Hematopoietic multipotent progenitor cell treated with erythropoietin and hydrocortisone succinate and interleukin-3 and kit ligand, for 6 days (in vitro differentiated cells): ENCODE results near the gene ETV4.
"Not testable (repeated sequence)": the region's sequence is repeated elsewhere in the genome, so short reads cannot be mapped to it uniquely, and the experiment has no call there.

Source experiments
- DNase-seq: peaks from one replicate; pipeline ENCODE4 v3.0.0-alpha.2; 2015

ETV4 gene

GRCh38 chr17:43509440-43509839, 36.7 kb downstream of the ETV4 start:
- DNase-seq, result not testable (repeated sequence)

GRCh38 chr17:43490621-43491020, 55.5 kb downstream of the ETV4 start:
- DNase-seq, result no peak

GRCh38 chr17:43483674-43484551, 62.2 kb downstream of the ETV4 start, which contains the start of gene DHX8:
Gene DHX8 (plus strand): TSS chr17:43483975. CDS start chr17:43484038, 63 bp downstream.
- peak; percentile 99 for DNase-seq

- no peak for DNase-seq
Measured at GRCh38 chr17:43482103-43483012, 63.8 kb downstream of the ETV4 start.

GRCh38 chr17:43479948-43480347, 66.2 kb downstream of the ETV4 start:
- no peak for DNase-seq
